Nephron progenitor cell (in vitro differentiated cells): ENCODE data around the gene SLC25A33.

Experiments
- DNase-seq: peaks from one replicate; pipeline ENCODE4 v3.0.0; 2021
- H3K27ac Mint-ChIP-seq: 2 replicates; pipeline ENCODE4 v1.8.0; 2021; ENCODE audit warnings: mild to moderate bottlenecking, moderate library complexity, mixed read lengths
- H3K27me3 Mint-ChIP-seq: 2 replicates; pipeline ENCODE4 v1.8.0; 2021; ENCODE audit warnings: mild to moderate bottlenecking, low read depth, mixed read lengths; ENCODE audit not compliant: poor library complexity
- H3K36me3 Mint-ChIP-seq: 2 replicates; pipeline ENCODE4 v1.8.0; 2021; ENCODE audit warnings: low read depth, mixed read lengths
- H3K4me1 Mint-ChIP-seq: 2 replicates; pipeline ENCODE4 v1.8.0; 2021; ENCODE audit warnings: mixed read lengths
- H3K4me3 Mint-ChIP-seq: 2 replicates; pipeline ENCODE4 v1.8.0; 2021; ENCODE audit warnings: mild to moderate bottlenecking, moderate library complexity, mixed read lengths
- H3K9me3 Mint-ChIP-seq: 2 replicates; pipeline ENCODE4 v1.8.0; 2021; ENCODE audit warnings: mild to moderate bottlenecking, moderate library complexity, mixed read lengths
- TF ChIP-seq, protein P1 (sequence below): fragments of 200-600 bp; sonication (generic); IDR thresholded peaks from 2 replicates; pipeline ENCODE4 v1.5.0; 2021; ENCODE audit warnings: antibody characterized with exemption

The SLC25A33 gene

DNA sequence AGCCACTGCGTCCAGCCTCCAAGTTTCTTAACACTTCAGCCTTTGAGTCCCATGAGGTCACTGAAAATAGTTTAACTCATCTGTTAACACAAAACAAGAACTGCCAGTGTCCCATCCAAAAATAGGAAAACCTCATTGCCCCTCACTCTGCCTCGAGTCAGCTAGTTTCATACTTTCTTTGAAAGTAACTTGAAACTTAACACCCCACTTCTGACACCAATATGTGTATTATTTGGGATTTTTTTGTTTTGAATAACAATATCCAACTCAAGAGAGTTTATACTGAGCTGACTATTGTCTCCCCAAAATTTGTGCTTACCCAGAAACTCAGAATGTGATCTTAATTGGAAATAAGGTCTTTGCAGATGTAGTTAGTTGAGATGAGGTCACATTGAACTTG is 95.3 kb downstream of the SLC25A33 start:
- no peaks in the 10 kb centered on the region for H3K36me3 Mint-ChIP-seq
- H3K9me3 Mint-ChIP-seq = peaks cover 23% of the 10 kb centered on the region
- H3K27ac Mint-ChIP-seq = no peak overlapping the region
- no peak overlapping the region for H3K4me3 Mint-ChIP-seq
- TF ChIP-seq, protein P1, sequence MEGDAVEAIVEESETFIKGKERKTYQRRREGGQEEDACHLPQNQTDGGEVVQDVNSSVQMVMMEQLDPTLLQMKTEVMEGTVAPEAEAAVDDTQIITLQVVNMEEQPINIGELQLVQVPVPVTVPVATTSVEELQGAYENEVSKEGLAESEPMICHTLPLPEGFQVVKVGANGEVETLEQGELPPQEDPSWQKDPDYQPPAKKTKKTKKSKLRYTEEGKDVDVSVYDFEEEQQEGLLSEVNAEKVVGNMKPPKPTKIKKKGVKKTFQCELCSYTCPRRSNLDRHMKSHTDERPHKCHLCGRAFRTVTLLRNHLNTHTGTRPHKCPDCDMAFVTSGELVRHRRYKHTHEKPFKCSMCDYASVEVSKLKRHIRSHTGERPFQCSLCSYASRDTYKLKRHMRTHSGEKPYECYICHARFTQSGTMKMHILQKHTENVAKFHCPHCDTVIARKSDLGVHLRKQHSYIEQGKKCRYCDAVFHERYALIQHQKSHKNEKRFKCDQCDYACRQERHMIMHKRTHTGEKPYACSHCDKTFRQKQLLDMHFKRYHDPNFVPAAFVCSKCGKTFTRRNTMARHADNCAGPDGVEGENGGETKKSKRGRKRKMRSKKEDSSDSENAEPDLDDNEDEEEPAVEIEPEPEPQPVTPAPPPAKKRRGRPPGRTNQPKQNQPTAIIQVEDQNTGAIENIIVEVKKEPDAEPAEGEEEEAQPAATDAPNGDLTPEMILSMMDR = no peak
- no peaks in the 10 kb centered on the region for H3K4me1 Mint-ChIP-seq
- peaks cover 21% of the 10 kb centered on the region for H3K27me3 Mint-ChIP-seq
- no peak for DNase-seq
